Astrocyte (in vitro differentiated cells and primary cell): Measurements from ENCODE around the gene SIRPB2. TPM values are rescaled to one million over a fixed set of nuclear protein-coding genes. Genes with fewer than 3 reads are reported as not detected.

Source experiments
- DNase-seq: peaks from one replicate; pipeline ENCODE4 v3.0.0-alpha.2; 2010; ENCODE audit warnings: low read depth
- FAIRE-seq: peaks from 2 replicates; lab custom pipeline; 2011; peaks lifted over from hg19 to GRCh38; lab: Jason Lieb, UNC
- H2AFZ ChIP-seq: 2 replicates; pipeline ENCODE4 v1.6.0; 2012; ENCODE audit warnings: low read depth, low read length, inconsistent platforms
- H3K27ac ChIP-seq: 2 replicates; pipeline ENCODE4 v1.5.1; 2011; ENCODE audit warnings: low read depth, low read length, inconsistent platforms
- H3K27me3 ChIP-seq: 2 replicates; pipeline ENCODE4 v1.6.0; 2011; ENCODE audit warnings: low read length, inconsistent platforms; ENCODE audit not compliant: insufficient read depth
- H3K36me3 ChIP-seq: 2 replicates; pipeline ENCODE4 v1.5.1; 2011; ENCODE audit warnings: low read length, inconsistent platforms; ENCODE audit not compliant: insufficient read depth
- H3K4me1 ChIP-seq: 2 replicates; pipeline ENCODE4 v1.5.1; 2011; ENCODE audit warnings: low read length, inconsistent platforms; ENCODE audit not compliant: insufficient read depth
- H3K4me2 ChIP-seq: 2 replicates; pipeline ENCODE4 v1.6.0; 2012; ENCODE audit warnings: low read length, inconsistent platforms
- H3K4me3 ChIP-seq: 2 replicates; pipeline ENCODE4 v1.5.1; 2011; ENCODE audit warnings: low read depth, mild to moderate bottlenecking, low read length, inconsistent platforms; ENCODE audit not compliant: insufficient read depth
- H3K79me2 ChIP-seq: 2 replicates; pipeline ENCODE4 v1.6.0; 2012; ENCODE audit warnings: mild to moderate bottlenecking, low read length, inconsistent platforms; ENCODE audit not compliant: insufficient read depth
- H3K9ac ChIP-seq: 2 replicates; pipeline ENCODE4 v1.6.0; 2012; ENCODE audit warnings: mild to moderate bottlenecking, low read length, inconsistent platforms
- H3K9me3 ChIP-seq: 2 replicates; pipeline ENCODE4 v1.5.1; 2012; ENCODE audit warnings: low read depth, mild to moderate bottlenecking, low read length, inconsistent platforms; ENCODE audit not compliant: insufficient read depth
- H4K20me1 ChIP-seq: 2 replicates; pipeline ENCODE4 v1.6.0; 2012; ENCODE audit warnings: low read length, inconsistent platforms; ENCODE audit not compliant: insufficient read depth
- H3K27ac Mint-ChIP-seq: one replicate; pipeline ENCODE4 v1.8.0; 2021; ENCODE audit warnings: mild to moderate bottlenecking, mixed read lengths; ENCODE audit not compliant: unreplicated experiment
- H3K27me3 Mint-ChIP-seq: one replicate; pipeline ENCODE4 v1.8.0; 2021; ENCODE audit warnings: low read depth, mixed read lengths; ENCODE audit not compliant: unreplicated experiment
- H3K36me3 Mint-ChIP-seq: one replicate; pipeline ENCODE4 v1.8.0; 2021; ENCODE audit warnings: low read depth, mixed read lengths; ENCODE audit not compliant: unreplicated experiment
- H3K4me1 Mint-ChIP-seq: one replicate; pipeline ENCODE4 v1.8.0; 2021; ENCODE audit warnings: low read depth, mixed read lengths; ENCODE audit not compliant: unreplicated experiment
- H3K4me3 Mint-ChIP-seq: one replicate; pipeline ENCODE4 v1.8.0; 2021; ENCODE audit warnings: mild to moderate bottlenecking, moderate library complexity, mixed read lengths; ENCODE audit not compliant: unreplicated experiment
- H3K9me3 Mint-ChIP-seq: one replicate; pipeline ENCODE4 v1.8.0; 2021; ENCODE audit warnings: mild to moderate bottlenecking, mixed read lengths; ENCODE audit not compliant: unreplicated experiment
- EZH2 ChIP-seq: IDR thresholded peaks from 2 replicates; pipeline ENCODE4 v1.6.1; 2012; ENCODE audit warnings: mild to moderate bottlenecking, low read length, inconsistent platforms; ENCODE audit not compliant: insufficient read depth
- total RNA-seq: library from RNA; stranded (reverse); gene quantifications from 2 replicates; pipeline ENCODE4 v1.2.1, GENCODE V29; 2021
- TF ChIP-seq, protein P1 (sequence below): IDR thresholded peaks from 2 replicates; pipeline ENCODE4 v1.5.1; 2011; ENCODE audit warnings: low read depth, mild to moderate bottlenecking, inconsistent platforms, low read length, moderate library complexity; ENCODE audit not compliant: insufficient read depth

The SIRPB2 gene
- total RNA-seq, 1 donor from 2014 or later = not detected

DNA sequence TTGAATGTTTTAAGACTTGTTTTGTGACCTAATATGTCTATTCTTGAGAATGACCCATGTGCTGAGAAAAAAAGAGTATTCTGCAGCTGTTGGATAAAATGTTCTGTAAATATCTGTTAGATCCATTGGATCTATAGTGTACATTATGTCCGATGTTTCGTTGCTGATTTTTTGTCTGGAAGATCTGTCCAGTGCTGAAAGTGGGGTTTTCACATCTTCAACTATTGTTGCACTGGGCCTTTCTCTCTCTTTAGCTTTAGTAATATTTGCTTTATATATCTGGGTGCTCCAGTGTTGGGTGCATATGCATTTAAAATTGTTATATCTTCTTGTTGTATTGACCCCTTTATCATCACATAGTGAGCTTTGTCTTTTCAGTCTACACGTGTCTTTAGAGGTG lies 5.7 kb upstream of the SIRPB2 start:
- Histone ChIP-seq H3K79me2 (no peaks in the 10 kb centered on the region), H4K20me1 (no peaks in the 10 kb centered on the region), H3K27ac (no peak overlapping the region), H3K36me3 (no peaks in the 10 kb centered on the region), H3K9ac (no peak overlapping the region), H3K4me2 (no peak overlapping the region), H3K27me3 (peaks cover 29% of the 10 kb centered on the region), H2AFZ (no peak overlapping the region), H3K4me3 (no peak overlapping the region), H3K9me3 (no peaks in the 10 kb centered on the region), H3K4me1 (no peaks in the 10 kb centered on the region)
- FAIRE-seq = no peak
- H3K36me3 Mint-ChIP-seq = no peaks in the 10 kb centered on the region
- H3K4me3 Mint-ChIP-seq = no peak overlapping the region
- peaks cover 29% of the 10 kb centered on the region for H3K27me3 Mint-ChIP-seq
- H3K4me1 Mint-ChIP-seq = peaks cover 9% of the 10 kb centered on the region
- TF ChIP-seq, protein P1, sequence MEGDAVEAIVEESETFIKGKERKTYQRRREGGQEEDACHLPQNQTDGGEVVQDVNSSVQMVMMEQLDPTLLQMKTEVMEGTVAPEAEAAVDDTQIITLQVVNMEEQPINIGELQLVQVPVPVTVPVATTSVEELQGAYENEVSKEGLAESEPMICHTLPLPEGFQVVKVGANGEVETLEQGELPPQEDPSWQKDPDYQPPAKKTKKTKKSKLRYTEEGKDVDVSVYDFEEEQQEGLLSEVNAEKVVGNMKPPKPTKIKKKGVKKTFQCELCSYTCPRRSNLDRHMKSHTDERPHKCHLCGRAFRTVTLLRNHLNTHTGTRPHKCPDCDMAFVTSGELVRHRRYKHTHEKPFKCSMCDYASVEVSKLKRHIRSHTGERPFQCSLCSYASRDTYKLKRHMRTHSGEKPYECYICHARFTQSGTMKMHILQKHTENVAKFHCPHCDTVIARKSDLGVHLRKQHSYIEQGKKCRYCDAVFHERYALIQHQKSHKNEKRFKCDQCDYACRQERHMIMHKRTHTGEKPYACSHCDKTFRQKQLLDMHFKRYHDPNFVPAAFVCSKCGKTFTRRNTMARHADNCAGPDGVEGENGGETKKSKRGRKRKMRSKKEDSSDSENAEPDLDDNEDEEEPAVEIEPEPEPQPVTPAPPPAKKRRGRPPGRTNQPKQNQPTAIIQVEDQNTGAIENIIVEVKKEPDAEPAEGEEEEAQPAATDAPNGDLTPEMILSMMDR = no peak
- TF ChIP-seq EZH2 = no peak
- DNase-seq = no peak
- H3K9me3 Mint-ChIP-seq = peaks cover 14% of the 10 kb centered on the region
- H3K27ac Mint-ChIP-seq = no peak overlapping the region

DNA sequence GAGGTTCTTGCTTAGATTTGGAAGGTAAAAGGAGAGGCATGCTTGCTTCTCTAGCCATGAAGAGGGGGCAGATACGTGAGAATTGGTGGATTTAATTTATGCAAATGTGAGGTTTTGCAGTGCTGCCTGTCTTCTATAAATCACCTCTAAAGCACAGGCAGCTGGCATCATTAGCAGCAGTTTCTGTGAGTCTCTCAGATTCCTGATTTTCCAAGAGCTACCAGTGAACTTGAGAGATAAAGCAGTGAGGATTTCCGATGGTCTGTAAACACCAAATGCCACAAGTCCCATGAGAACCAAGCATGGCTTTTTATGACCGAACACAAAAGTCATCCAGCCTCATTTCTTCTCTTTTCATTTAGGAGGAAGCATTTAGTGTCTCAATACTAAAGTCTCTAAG lies 3.2 kb upstream of the SIRPB2 start:
- no peak for TF ChIP-seq EZH2
- TF ChIP-seq, protein P1 = no peak
- FAIRE-seq (no peak), DNase-seq (no peak)
- Histone ChIP-seq H3K9ac (no peak overlapping the region), H3K4me2 (no peak overlapping the region), H4K20me1 (no peaks in the 10 kb centered on the region), H3K36me3 (no peaks in the 10 kb centered on the region), H3K4me1 (no peaks in the 10 kb centered on the region), H3K79me2 (no peaks in the 10 kb centered on the region), H3K9me3 (no peaks in the 10 kb centered on the region), H2AFZ (no peak overlapping the region), H3K4me3 (no peak overlapping the region), H3K27me3 (peaks cover 27% of the 10 kb centered on the region), H3K27ac (no peak overlapping the region)
- Mint-ChIP-seq H3K27ac (no peak overlapping the region), H3K4me1 (no peaks in the 10 kb centered on the region), H3K9me3 (peaks cover 10% of the 10 kb centered on the region), H3K27me3 (peaks cover 29% of the 10 kb centered on the region), H3K4me3 (no peak overlapping the region), H3K36me3 (no peaks in the 10 kb centered on the region)

DNA sequence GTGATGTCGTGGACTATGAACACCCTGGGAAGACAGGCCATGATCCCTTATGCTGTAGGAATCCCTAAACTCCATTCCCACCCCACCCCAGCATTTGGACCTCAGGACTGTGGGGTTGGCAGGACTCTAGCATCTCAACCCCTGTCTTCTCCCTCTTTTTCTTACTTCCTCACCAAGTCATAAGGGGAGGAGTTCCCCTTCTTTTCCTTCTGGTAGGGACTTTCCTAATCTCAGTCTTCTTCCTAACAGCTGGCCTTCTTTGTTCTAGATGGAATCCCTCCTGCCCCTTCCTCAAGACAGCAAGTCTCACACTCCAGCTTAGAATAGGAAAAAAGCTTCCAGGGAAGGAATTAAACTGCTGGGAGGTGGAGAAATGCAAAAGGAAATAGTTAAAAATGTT lies 2.3 kb upstream of the SIRPB2 start:
- H3K27me3 ChIP-seq = peaks cover 31% of the 10 kb centered on the region
- H4K20me1 ChIP-seq = no peaks in the 10 kb centered on the region
- peaks cover 29% of the 10 kb centered on the region for H3K27me3 Mint-ChIP-seq
- no peak overlapping the region for H3K4me3 ChIP-seq
- DNase-seq (no peak), FAIRE-seq (no peak)
- no peak overlapping the region for H3K27ac ChIP-seq
- no peak for TF ChIP-seq EZH2
- TF ChIP-seq, protein P1 = no peak
- no peak overlapping the region for H3K9ac ChIP-seq
- H3K79me2 ChIP-seq = no peaks in the 10 kb centered on the region
- H3K4me2 ChIP-seq = no peak overlapping the region
- H3K4me3 Mint-ChIP-seq = no peak overlapping the region
- H3K27ac Mint-ChIP-seq = no peak overlapping the region
- no peaks in the 10 kb centered on the region for H3K36me3 Mint-ChIP-seq
- H3K36me3 ChIP-seq = no peaks in the 10 kb centered on the region
- H3K9me3 ChIP-seq = no peaks in the 10 kb centered on the region
- H2AFZ ChIP-seq = no peak overlapping the region
- H3K4me1 ChIP-seq = no peaks in the 10 kb centered on the region
- H3K9me3 Mint-ChIP-seq = peaks cover 10% of the 10 kb centered on the region
- no peaks in the 10 kb centered on the region for H3K4me1 Mint-ChIP-seq
